ENCODE data around the gene SOCS7.

Gene SOCS7

GRCh38 chr17:38420518-38420917, 68.9 kb downstream of the SOCS7 start:
- no peak overlapping the region for H3K4ac ChIP-seq (ENCODE audit: low read depth in 1 of 2, low read length in 2 of 2)
- H3K27ac ChIP-seq (ENCODE audit: low read length, poor library complexity, severe bottlenecking): no peak overlapping the region
- no peaks in the 10 kb centered on the region for H3K36me3 ChIP-seq (ENCODE audit: control insufficient read depth in 1 of 2, insufficient read depth in 2 of 2, low read depth in 1 of 2, low read length in 2 of 2)
- no peak overlapping the region for H2AK5ac ChIP-seq (ENCODE audit: low read length, severe bottlenecking)
- no peak overlapping the region for H3K14ac ChIP-seq (ENCODE audit: low read length in 2 of 2)
- no peak overlapping the region for H2AFZ ChIP-seq (ENCODE audit: low read depth, low read length)
- DNase-seq: no peak
- no peaks in the 10 kb centered on the region for H3K79me1 ChIP-seq (replicated peaks; ENCODE audit: low read length, poor library complexity, severe bottlenecking)
- peaks cover 33% of the 10 kb centered on the region for H3K4me1 ChIP-seq (ENCODE audit: control insufficient read depth, insufficient read depth, low read depth, low read length)
- no peak overlapping the region for H2BK15ac ChIP-seq (ENCODE audit: low read depth, poor library complexity, severe bottlenecking)
- no peak overlapping the region for H3K18ac ChIP-seq (ENCODE audit: low read depth in 1 of 2, low read length in 2 of 2)
- no peak overlapping the region for H2BK120ac ChIP-seq (ENCODE audit: low read depth, low read length)
- no peak overlapping the region for H4K8ac ChIP-seq (ENCODE audit: low read length)
- no peak overlapping the region for H2BK5ac ChIP-seq (ENCODE audit: low read depth, low read length, poor library complexity, severe bottlenecking)
- H3K9me3 ChIP-seq (ENCODE audit: control insufficient read depth, low read length): no peaks in the 10 kb centered on the region
- no peak overlapping the region for H4K91ac ChIP-seq (ENCODE audit: low read length)
- WGBS: 87% methylated on average over 6 of the region's 6 CpGs
- H2BK12ac ChIP-seq (ENCODE audit: low read length in 2 of 2): no peak overlapping the region
- no peak overlapping the region for H3K9ac ChIP-seq (ENCODE audit: low read length)
- no peak overlapping the region for H3K4me2 ChIP-seq (ENCODE audit: low read length, poor library complexity, severe bottlenecking)
- H3K27me3 ChIP-seq (ENCODE audit: control insufficient read depth in 1 of 2, insufficient read depth in 1 of 2, low read length in 2 of 2): peaks cover 43 to 61% of the 10 kb centered on the region in 2 experiments
- H3K23ac ChIP-seq (ENCODE audit: low read length in 2 of 2): no peak overlapping the region
- no peak overlapping the region for H3K4me3 ChIP-seq (ENCODE audit: insufficient read depth in 1 of 2, low read depth in 1 of 2, low read length in 2 of 2)

- Histone ChIP-seq H3K18ac (ENCODE audit: low read depth in 1 of 2, low read length in 2 of 2) (no peak overlapping the region), H3K14ac (ENCODE audit: low read length in 2 of 2) (no peak overlapping the region)
These were observed 69.7 kb downstream of the SOCS7 start for GRCh38 chr17:38421171-38421841.

GRCh38 chr17:38421871-38422827, 70.5 kb downstream of the SOCS7 start:
- no peak overlapping the region for H3K4ac ChIP-seq (ENCODE audit: low read depth in 1 of 2, low read length in 2 of 2)
- no peaks in the 10 kb centered on the region for H3K9me3 ChIP-seq (ENCODE audit: control insufficient read depth, low read length)
- H3K14ac ChIP-seq (ENCODE audit: low read length in 2 of 2): no peak overlapping the region
- peak overlapping the region; percentile 11 for H2AK5ac ChIP-seq (ENCODE audit: low read length, severe bottlenecking)
- 73% methylated on average over 16 of the region's 17 CpGs for WGBS
- peaks cover 40% of the 10 kb centered on the region for H3K4me1 ChIP-seq (ENCODE audit: control insufficient read depth, insufficient read depth, low read depth, low read length)
- H3K27me3 ChIP-seq (ENCODE audit: control insufficient read depth in 1 of 2, insufficient read depth in 1 of 2, low read length in 2 of 2): peaks cover 41 to 48% of the 10 kb centered on the region in 2 experiments
- no peak overlapping the region for H2AFZ ChIP-seq (ENCODE audit: low read depth, low read length)
- no peak overlapping the region for H3K27ac ChIP-seq (ENCODE audit: low read length, poor library complexity, severe bottlenecking)
- H3K4me3 ChIP-seq (ENCODE audit: insufficient read depth in 1 of 2, low read depth in 1 of 2, low read length in 2 of 2): no peak overlapping the region
- no peaks in the 10 kb centered on the region for H3K79me1 ChIP-seq (replicated peaks; ENCODE audit: low read length, poor library complexity, severe bottlenecking)
- no peak overlapping the region for H3K9ac ChIP-seq (ENCODE audit: low read length)
- H2BK12ac ChIP-seq (ENCODE audit: low read length in 2 of 2): no peak overlapping the region
- H2BK15ac ChIP-seq (ENCODE audit: low read depth, poor library complexity, severe bottlenecking): no peak overlapping the region
- H3K18ac ChIP-seq (ENCODE audit: low read depth in 1 of 2, low read length in 2 of 2): no peak overlapping the region
- H3K4me2 ChIP-seq (ENCODE audit: low read length, poor library complexity, severe bottlenecking): no peak overlapping the region
- no peak overlapping the region for H4K91ac ChIP-seq (ENCODE audit: low read length)
- no peak overlapping the region for H4K8ac ChIP-seq (ENCODE audit: low read length)
- no peak overlapping the region for H2BK120ac ChIP-seq (ENCODE audit: low read depth, low read length)
- H2BK5ac ChIP-seq (ENCODE audit: low read depth, low read length, poor library complexity, severe bottlenecking): no peak overlapping the region
- no peaks in the 10 kb centered on the region for H3K36me3 ChIP-seq (ENCODE audit: control insufficient read depth in 1 of 2, insufficient read depth in 2 of 2, low read depth in 1 of 2, low read length in 2 of 2)
- H3K23ac ChIP-seq (ENCODE audit: low read length in 2 of 2): no peak overlapping the region
- no peak for DNase-seq

More at GRCh38 chr17:38421171-38421841, 69.7 kb downstream of the SOCS7 start:
- DNase-seq: no peak
- 72% methylated on average over 11 of the region's 14 CpGs for WGBS
- Histone ChIP-seq H3K27ac (ENCODE audit: low read length, poor library complexity, severe bottlenecking) (no peak overlapping the region), H3K27me3 (ENCODE audit: control insufficient read depth in 1 of 2, insufficient read depth in 1 of 2, low read length in 2 of 2) (peaks cover 43 to 56% of the 10 kb centered on the region in 2 experiments), H3K4ac (ENCODE audit: low read depth in 1 of 2, low read length in 2 of 2) (no peak overlapping the region), H3K79me1 (replicated peaks; ENCODE audit: low read length, poor library complexity, severe bottlenecking) (no peaks in the 10 kb centered on the region), H3K4me1 (ENCODE audit: control insufficient read depth, insufficient read depth, low read depth, low read length) (peaks cover 36% of the 10 kb centered on the region), H3K9me3 (ENCODE audit: control insufficient read depth, low read length) (no peaks in the 10 kb centered on the region), H2BK120ac (ENCODE audit: low read depth, low read length) (no peak overlapping the region), H3K36me3 (ENCODE audit: control insufficient read depth in 1 of 2, insufficient read depth in 2 of 2, low read depth in 1 of 2, low read length in 2 of 2) (no peaks in the 10 kb centered on the region), H2AFZ (ENCODE audit: low read depth, low read length) (no peak overlapping the region), H4K91ac (ENCODE audit: low read length) (no peak overlapping the region), H2AK5ac (ENCODE audit: low read length, severe bottlenecking) (peak overlapping the region; percentile 11), H2BK15ac (ENCODE audit: low read depth, poor library complexity, severe bottlenecking) (peak overlapping the region; percentile 2), H3K4me2 (ENCODE audit: low read length, poor library complexity, severe bottlenecking) (no peak overlapping the region), H3K23ac (ENCODE audit: low read length in 2 of 2) (no peak overlapping the region), H2BK5ac (ENCODE audit: low read depth, low read length, poor library complexity, severe bottlenecking) (no peak overlapping the region), H3K4me3 (ENCODE audit: insufficient read depth in 1 of 2, low read depth in 1 of 2, low read length in 2 of 2) (peak overlapping the region in 1 of 2 experiments; percentile 1), H2BK12ac (ENCODE audit: low read length in 2 of 2) (no peak overlapping the region), H3K9ac (ENCODE audit: low read length) (no peak overlapping the region), H4K8ac (ENCODE audit: low read length) (no peak overlapping the region)
